Measurements from ENCODE around the gene NDUFAF2.
"Not testable (repeated sequence)": the region's sequence is repeated elsewhere in the genome, so short reads cannot be mapped to it uniquely, and the experiment has no call there.

NDUFAF2 gene

GRCh38 chr5:60993425-60993824, 48.4 kb downstream of the NDUFAF2 start:
- DNase-seq (ENCODE audit: low read depth, low spot score): no peak

- DNase-seq (ENCODE audit: low read depth, low spot score): no peak
Measured at GRCh38 chr5:60993875-60994571, 49.0 kb downstream of the NDUFAF2 start.

GRCh38 chr5:60996368-60996767, 51.4 kb downstream of the NDUFAF2 start:
- DNase-seq (ENCODE audit: low read depth, low spot score): no peak

DNA sequence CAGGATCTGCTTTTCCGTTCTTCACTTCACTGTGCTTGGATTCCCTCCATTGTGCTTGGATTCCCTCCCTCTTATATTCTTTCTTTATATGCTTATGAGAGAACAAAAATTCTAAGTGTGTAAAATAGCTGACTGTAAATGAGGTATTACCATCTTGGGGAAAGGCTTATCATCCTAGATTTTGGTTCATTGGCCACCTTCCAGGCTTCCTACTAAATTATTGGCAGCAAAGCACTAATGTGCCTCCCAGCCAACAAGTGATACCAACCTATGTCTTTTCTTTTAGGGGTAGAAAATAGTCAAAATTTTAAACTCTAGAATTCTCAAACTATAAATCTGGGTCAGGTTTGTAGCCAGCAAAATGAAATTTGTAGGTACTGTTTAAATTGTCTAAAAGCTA, 52.7 kb downstream of the NDUFAF2 start:
- DNase-seq (ENCODE audit: low read depth, low spot score): no peak

GRCh38 chr5:61000887-61001286, 55.9 kb downstream of the NDUFAF2 start:
- DNase-seq (ENCODE audit: low read depth, low spot score): no peak

DNA sequence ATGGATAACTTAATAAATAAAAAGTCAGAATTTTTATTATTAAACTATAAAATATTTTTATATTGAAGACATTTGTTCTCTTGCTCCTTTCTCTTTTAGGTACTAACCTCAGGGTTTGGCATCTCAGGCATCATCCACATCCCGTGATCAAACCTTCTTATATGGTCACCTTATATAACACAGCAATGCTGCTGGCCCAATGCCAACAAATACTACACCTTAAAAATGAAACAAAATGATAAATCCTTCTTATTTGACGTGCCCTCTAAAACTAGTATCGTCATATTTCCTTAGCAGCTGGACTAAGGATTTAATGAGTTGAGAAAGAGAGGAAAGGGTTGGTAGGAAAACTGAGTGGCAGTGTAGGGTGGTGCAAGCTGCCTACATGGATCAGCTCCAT, 56.6 kb downstream of the NDUFAF2 start:
- DNase-seq (ENCODE audit: low read depth, low spot score): no peak

- no peak for DNase-seq (ENCODE audit: low read depth, low spot score)
Measured at GRCh38 chr5:61002611-61003355, 57.8 kb downstream of the NDUFAF2 start.

GRCh38 chr5:61004448-61004847, 59.4 kb downstream of the NDUFAF2 start:
- no peak for DNase-seq (ENCODE audit: low read depth, low spot score)

DNA sequence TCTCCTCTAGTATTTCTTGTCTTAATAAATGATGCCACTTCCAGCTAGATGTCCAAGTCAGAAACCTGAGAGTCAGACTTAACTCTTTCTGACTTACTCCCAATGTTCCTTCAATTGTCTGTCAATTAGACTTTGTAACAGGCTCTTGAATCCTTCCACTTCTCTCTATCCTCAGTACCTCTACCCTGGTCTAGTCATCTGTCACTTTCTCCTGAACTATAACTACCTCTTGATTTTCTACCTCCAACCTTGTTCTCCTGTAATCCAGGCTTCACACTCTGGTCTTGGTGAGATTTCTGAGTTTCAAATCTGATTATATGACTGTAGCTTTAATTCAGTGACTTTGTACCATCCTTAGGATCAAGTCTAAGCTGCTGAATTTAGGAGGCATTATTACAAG, 64.9 kb downstream of the NDUFAF2 start:
- no peak for DNase-seq (ENCODE audit: low read depth, low spot score)

DNA sequence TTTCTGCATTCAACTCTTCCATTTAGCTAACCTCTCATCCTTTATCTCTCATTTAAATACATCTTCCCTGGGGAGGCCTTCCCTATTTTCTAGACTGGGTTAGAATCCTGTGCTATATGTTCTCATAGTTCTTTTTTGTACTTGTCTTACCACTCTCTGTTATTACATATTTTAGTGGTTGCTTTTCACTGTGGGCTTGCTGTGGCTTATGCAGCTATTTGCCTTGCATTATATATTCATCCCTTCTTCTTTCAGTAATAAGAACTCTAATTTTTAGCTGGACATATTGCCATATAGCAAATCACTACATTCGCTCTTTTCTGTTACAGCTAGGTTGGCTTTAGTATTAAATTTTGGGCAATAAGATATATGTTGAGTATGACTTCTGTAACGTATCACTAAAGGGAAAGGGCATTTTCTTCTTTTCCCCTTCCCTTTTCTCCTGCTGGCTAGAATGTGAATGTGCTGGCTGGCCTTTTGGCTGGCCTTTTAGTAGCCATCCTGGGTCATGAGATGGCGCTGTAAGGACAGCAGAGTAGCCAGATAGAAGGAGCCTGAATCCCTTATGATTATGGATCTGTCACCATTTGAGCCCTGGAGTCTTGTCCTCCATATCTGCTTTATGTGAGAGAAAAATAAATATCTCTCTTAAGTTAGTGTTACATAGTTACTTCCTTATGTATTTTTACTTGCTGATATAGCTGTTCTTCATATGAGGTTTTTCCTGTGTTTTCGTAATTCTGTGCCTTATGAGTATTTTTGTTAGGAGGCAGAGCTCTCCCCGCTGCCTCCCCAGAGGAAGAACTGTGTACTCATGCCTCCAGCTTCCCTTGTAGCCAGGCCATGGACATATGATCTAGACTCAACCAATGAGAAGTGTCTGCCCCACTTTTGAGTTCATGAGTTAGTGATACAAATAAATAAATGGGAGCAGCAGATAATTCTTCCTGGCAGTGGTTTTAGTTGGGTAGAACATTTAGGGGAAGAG, 65.8 kb downstream of the NDUFAF2 start:
- no peak for DNase-seq (ENCODE audit: low read depth, low spot score)

GRCh38 chr5:61018062-61018461, 73.1 kb downstream of the NDUFAF2 start:
- no peak for DNase-seq (ENCODE audit: low read depth, low spot score)

DNA sequence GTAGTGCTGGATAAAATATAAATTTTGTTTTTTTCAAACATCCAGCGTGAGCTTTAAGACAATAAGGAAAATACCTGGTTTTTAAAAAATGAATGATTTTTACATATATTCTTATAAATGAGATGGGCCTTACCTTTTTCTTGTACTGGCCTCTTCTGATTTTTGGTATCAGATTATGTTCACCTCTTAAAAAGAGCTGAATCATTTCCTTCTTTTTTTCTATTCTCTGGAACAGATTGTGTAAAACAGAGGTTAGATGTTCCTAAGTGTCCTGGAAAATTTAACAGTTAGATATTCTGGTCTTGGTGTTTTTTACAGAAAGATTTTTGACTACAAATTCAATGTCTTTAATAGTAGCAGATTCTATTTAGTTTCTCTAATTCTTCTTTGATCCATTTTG, 74.6 kb downstream of the NDUFAF2 start:
- no peak for DNase-seq (ENCODE audit: low read depth, low spot score)

- no peak for DNase-seq (ENCODE audit: low read depth, low spot score)
Measured at GRCh38 chr5:61020415-61020814, 75.4 kb downstream of the NDUFAF2 start.

DNA sequence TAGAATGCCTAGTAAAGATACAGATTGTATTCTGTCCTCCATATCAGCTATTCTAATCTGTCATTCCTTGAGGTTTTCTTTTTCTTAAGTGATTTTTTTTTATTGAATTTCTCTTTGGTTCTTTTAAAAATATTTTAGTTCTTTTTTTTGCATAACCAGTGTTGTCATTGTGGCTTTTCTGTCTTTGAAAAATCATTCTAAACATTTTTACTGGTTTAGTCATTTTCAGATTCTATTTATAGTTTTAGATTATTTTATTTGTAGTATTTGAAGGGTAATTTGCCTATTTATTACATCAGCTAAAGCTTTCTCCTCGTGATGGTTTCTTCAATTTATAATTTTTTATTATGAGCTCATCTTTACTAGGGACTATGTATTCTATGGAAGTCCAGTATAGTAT, 78.1 kb downstream of the NDUFAF2 start:
- DNase-seq (ENCODE audit: low read depth, low spot score): no peak

- no peak for DNase-seq (ENCODE audit: low read depth, low spot score)
Measured at GRCh38 chr5:61026004-61026403, 81.0 kb downstream of the NDUFAF2 start.

DNA sequence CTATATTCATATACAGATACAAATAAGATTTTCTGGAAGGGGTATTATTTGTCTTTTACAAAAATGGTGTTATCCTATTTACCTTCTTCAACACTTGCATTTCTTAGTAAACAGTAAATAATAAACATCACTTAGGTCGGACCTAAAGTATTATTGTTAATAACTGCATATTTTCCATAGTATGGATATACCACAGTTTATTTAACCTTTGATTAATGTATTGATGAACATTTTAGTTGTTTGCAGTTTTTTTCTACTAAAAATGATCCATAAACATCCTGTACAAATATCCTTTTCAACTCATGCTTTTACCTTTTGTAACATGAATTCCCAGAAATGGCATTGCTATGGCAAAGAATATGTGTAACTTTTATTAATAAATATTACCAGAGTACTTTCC, 83.4 kb downstream of the NDUFAF2 start:
- no peak for DNase-seq (ENCODE audit: low read depth, low spot score)

DNA sequence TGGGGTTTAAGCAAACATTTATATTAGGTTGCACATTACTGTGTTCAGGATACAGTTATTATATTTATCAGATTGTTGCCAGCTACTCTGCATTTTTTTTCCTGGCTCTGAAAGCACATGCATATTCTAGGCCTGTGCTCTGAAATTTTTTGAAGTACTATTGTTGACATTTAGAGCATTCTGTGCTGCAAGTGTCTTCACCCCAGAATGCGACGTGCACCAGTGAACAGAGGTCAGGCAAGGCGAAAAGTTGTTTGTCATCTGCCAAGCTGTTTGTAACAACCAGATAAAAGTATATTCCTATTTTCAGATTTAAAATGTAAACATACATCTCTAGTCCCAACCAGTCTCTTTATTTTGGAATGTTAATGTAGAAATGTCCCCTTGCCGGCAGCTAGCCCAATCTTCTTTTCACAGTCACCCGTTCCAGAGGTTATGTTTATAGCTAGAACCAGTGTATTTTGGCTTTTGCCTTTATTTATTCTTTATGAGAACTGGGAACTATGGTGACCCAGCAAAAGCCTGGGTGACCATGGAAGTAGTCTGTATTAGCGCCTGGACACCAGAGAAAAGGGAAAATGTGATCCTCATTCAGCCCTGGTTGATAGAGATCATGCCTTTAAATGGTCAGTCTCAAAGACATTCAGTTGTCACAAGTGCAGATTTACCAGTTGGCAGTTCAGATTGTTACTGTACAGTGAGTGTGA, 84.6 kb downstream of the NDUFAF2 start:
- DNase-seq (ENCODE audit: low read depth, low spot score): no peak

- DNase-seq (ENCODE audit: low read depth, low spot score): no peak
Measured at GRCh38 chr5:61030163-61030482, 85.1 kb downstream of the NDUFAF2 start.

DNA sequence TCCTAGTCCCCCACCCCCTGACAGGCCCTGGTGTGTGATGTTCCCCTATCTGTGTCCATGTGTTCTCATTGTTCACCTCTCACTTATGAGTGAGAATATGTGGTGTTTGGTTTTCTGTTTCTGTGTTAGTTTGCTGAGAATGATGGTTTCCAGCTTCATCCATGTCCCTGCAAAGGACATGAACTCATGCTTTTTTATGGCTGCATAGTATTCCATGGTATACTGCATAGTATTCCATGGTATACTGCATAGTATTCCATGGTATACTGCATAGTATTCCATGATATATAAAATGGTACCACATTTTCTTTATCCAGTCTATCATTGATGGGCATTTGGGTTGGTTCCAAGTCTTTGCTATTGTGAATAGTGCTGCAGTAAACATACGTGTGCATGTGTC, 86.3 kb downstream of the NDUFAF2 start:
- not testable (repeated sequence) for DNase-seq (ENCODE audit: low read depth, low spot score)

GRCh38 chr5:61044545-61044944, 99.5 kb downstream of the NDUFAF2 start:
- DNase-seq (ENCODE audit: low read depth, low spot score): no peak

GRCh38 chr5:61047346-61047745, 102.3 kb downstream of the NDUFAF2 start:
- DNase-seq (ENCODE audit: low read depth, low spot score): no peak

DNA sequence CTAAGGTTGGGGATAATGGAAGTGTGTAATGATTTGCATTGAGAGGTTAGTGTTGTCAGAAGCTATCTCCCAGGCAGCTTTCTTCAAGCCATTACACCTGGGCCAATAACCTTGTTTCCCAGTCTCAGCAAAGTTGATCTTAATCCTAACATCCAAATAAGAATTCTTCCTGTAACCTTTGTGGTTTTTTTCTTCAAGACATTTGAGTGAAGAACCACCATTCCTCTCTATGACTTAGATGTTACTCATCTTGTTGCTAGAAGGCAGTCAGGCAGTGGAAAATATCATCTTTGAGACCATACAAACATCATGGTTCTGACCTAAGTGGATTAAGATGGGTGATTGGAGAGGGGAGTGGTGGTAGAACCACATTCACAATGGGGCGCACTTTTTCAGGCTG, 103.5 kb downstream of the NDUFAF2 start:
- DNase-seq (ENCODE audit: low read depth, low spot score): no peak

Measured in smooth muscle cell of the brain vasculature (primary cell).